Suprapubic skin (tissue), 4 donors: ENCODE data around the gene NUDT1. TPM values are rescaled to one million over a fixed set of nuclear protein-coding genes. Genes with fewer than 3 reads are reported as not detected.

Source experiments
- DNase-seq, 2 donors: peaks; one replicate each; pipeline ENCODE4 v3.0.0-alpha.2; 2019; ENCODE audit warnings: low spot score in 2 of 2
- H3K27ac ChIP-seq: fragments of 200-600 bp; sonication (generic); one replicate; pipeline ENCODE4 v1.5.1; 2019
- H3K27me3 ChIP-seq: fragments of 200-600 bp; sonication (generic); one replicate; pipeline ENCODE4 v1.5.1; 2019
- H3K36me3 ChIP-seq: fragments of 200-600 bp; sonication (generic); one replicate; pipeline ENCODE4 v1.5.1; 2019
- H3K4me1 ChIP-seq: fragments of 200-600 bp; sonication (generic); one replicate; pipeline ENCODE4 v1.5.1; 2019
- H3K4me3 ChIP-seq: fragments of 200-600 bp; sonication (generic); one replicate; pipeline ENCODE4 v1.5.1; 2019; ENCODE audit warnings: mild to moderate bottlenecking
- H3K9me3 ChIP-seq: fragments of 200-600 bp; sonication (generic); one replicate; pipeline ENCODE4 v1.5.1; 2019
- CTCF ChIP-seq, 2 donors: fragments of 200-600 bp in 1 of 2; fragments of 450-650 bp in 1 of 2; sonication (generic) in 1 of 2; IDR thresholded peaks; one replicate each; pipeline ENCODE4 v1.5.1; 2016 to 2019; ENCODE audit warnings: antibody characterized with exemption in 2 of 2, mild to moderate bottlenecking in 1 of 2, moderate library complexity in 1 of 2
- EP300 ChIP-seq: sonication (generic); formaldehyde crosslinking; IDR thresholded peaks from one replicate; pipeline ENCODE4 v1.6.1; 2017; ENCODE audit warnings: antibody characterized with exemption
- POLR2A ChIP-seq, 2 donors: fragments of 450-650 bp; IDR thresholded peaks; one replicate each; pipeline ENCODE4 v1.6.1; 2017; ENCODE audit warnings: antibody characterized with exemption in 2 of 2, mild to moderate bottlenecking in 2 of 2, moderate library complexity in 2 of 2
- POLR2AphosphoS5 ChIP-seq, 3 donors: sonication (generic); formaldehyde crosslinking; IDR thresholded peaks; one replicate each; pipeline ENCODE4 v1.6.1; 2017; ENCODE audit warnings: antibody characterized with exemption in 3 of 3
- WGBS: methylation state at CpG from one replicate; pipeline ENCODE4 v1.1.5; 2018; 5-methylcytosine and 5-hydroxymethylcytosine counted together
- total RNA-seq, 4 donors: library from RNA; depleted of rRNA; stranded (reverse); fragments of >200 nt; gene quantifications; one replicate each; pipeline ENCODE4 v1.1.0, GENCODE V29; 2016

Gene NUDT1
- total RNA-seq, 4 donors from 2014 or later: 24.1 to 39.4 (median 28.3) TPM

GRCh38 chr7:2230226-2230625 is 11.8 kb upstream of the NUDT1 start:
- no peak overlapping the region for H3K27ac ChIP-seq
- H3K36me3 ChIP-seq: peaks cover 17% of the 10 kb centered on the region
- H3K27me3 ChIP-seq: no peaks in the 10 kb centered on the region
- H3K4me1 ChIP-seq: peaks cover 19% of the 10 kb centered on the region
- DNase-seq: no peak
- WGBS: 93% methylated on average over 5 of the region's 8 CpGs
- no peak for TF ChIP-seq CTCF (IDR thresholded peaks at IDR 0.05)
- TF ChIP-seq EP300: no peak
- no peak for TF ChIP-seq POLR2A (IDR thresholded peaks at IDR 0.05)
- TF ChIP-seq POLR2AphosphoS5 (IDR thresholded peaks at IDR 0.05): no peak
- no peak overlapping the region for H3K4me3 ChIP-seq
- no peaks in the 10 kb centered on the region for H3K9me3 ChIP-seq

GRCh38 chr7:2230882-2231281 is 11.1 kb upstream of the NUDT1 start:
- H3K36me3 ChIP-seq: peaks cover 19% of the 10 kb centered on the region
- H3K4me1 ChIP-seq: peaks cover 19% of the 10 kb centered on the region
- 73% methylated on average over 9 of the region's 9 CpGs for WGBS
- no peak for DNase-seq
- H3K9me3 ChIP-seq: no peaks in the 10 kb centered on the region
- no peak overlapping the region for H3K27ac ChIP-seq
- H3K27me3 ChIP-seq: no peaks in the 10 kb centered on the region
- H3K4me3 ChIP-seq: no peak overlapping the region
- TF ChIP-seq POLR2A (IDR thresholded peaks at IDR 0.05) (no peak), POLR2AphosphoS5 (IDR thresholded peaks at IDR 0.05) (no peak), CTCF (IDR thresholded peaks at IDR 0.05) (no peak), EP300 (no peak)

- Histone ChIP-seq H3K27me3 (no peaks in the 10 kb centered on the region), H3K9me3 (no peaks in the 10 kb centered on the region), H3K27ac (peak overlapping the region; percentile 20), H3K36me3 (peaks cover 19% of the 10 kb centered on the region), H3K4me1 (peaks cover 25% of the 10 kb centered on the region), H3K4me3 (peak overlapping the region; percentile 58)
- DNase-seq: no peak
- no peak for TF ChIP-seq CTCF (IDR thresholded peaks at IDR 0.05)
- no peak for TF ChIP-seq POLR2A (IDR thresholded peaks at IDR 0.05)
- no peak for TF ChIP-seq POLR2AphosphoS5 (IDR thresholded peaks at IDR 0.05)
- no peak for TF ChIP-seq EP300
- WGBS: 3% methylated on average over 14 of the region's 46 CpGs
These were observed 9.8 kb upstream of the NUDT1 start for GRCh38 chr7:2231992-2232765.

GRCh38 chr7:2232766-2233520 is 9.1 kb upstream of the NUDT1 start, which contains the start of gene MAD1L1:
TSS of gene MAD1L1 (minus strand) at chr7:2232945. CDS start at chr7:2230133, 2,812 bp downstream.
- H3K36me3 ChIP-seq: peaks cover 25% of the 10 kb centered on the region
- peaks cover 29% of the 10 kb centered on the region for H3K4me1 ChIP-seq
- TF ChIP-seq EP300 (no peak), POLR2AphosphoS5 (IDR thresholded peaks at IDR 0.05) (peak in 1 of 3 donors; percentile 83)
- under 1% methylated on average over 27 of the region's 63 CpGs for WGBS
- peak within 1 kb of the TSS; percentile 58 for H3K4me3 ChIP-seq
- no peaks in the 10 kb centered on the region for H3K9me3 ChIP-seq
- H3K27ac ChIP-seq: peak within 1 kb of the TSS; percentile 20
- peak; percentile 92 to 94 for DNase-seq
- no peaks in the 10 kb centered on the region for H3K27me3 ChIP-seq

GRCh38 chr7:2233926-2234325 is 8.1 kb upstream of the NUDT1 start:
- WGBS: 69% methylated on average over 3 of the region's 3 CpGs
- DNase-seq: no peak
- Histone ChIP-seq H3K27ac (no peak overlapping the region), H3K9me3 (no peaks in the 10 kb centered on the region), H3K27me3 (no peaks in the 10 kb centered on the region), H3K4me1 (peaks cover 29% of the 10 kb centered on the region), H3K4me3 (no peak overlapping the region), H3K36me3 (peaks cover 31% of the 10 kb centered on the region)
- TF ChIP-seq POLR2AphosphoS5 (IDR thresholded peaks at IDR 0.05) (no peak), CTCF (IDR thresholded peaks at IDR 0.05) (no peak), EP300 (no peak), POLR2A (IDR thresholded peaks at IDR 0.05) (no peak)
